ENCODE measurements around the gene METAP2.

GRCh38 chr12:95492462-95492861 lies 18.5 kb downstream of the METAP2 start:
- no peak for TF ChIP-seq POLR2AphosphoS5 (IDR thresholded peaks at IDR 0.05; ENCODE audit: insufficient read depth, low read depth, low read length)
- TF ChIP-seq, protein P1, sequence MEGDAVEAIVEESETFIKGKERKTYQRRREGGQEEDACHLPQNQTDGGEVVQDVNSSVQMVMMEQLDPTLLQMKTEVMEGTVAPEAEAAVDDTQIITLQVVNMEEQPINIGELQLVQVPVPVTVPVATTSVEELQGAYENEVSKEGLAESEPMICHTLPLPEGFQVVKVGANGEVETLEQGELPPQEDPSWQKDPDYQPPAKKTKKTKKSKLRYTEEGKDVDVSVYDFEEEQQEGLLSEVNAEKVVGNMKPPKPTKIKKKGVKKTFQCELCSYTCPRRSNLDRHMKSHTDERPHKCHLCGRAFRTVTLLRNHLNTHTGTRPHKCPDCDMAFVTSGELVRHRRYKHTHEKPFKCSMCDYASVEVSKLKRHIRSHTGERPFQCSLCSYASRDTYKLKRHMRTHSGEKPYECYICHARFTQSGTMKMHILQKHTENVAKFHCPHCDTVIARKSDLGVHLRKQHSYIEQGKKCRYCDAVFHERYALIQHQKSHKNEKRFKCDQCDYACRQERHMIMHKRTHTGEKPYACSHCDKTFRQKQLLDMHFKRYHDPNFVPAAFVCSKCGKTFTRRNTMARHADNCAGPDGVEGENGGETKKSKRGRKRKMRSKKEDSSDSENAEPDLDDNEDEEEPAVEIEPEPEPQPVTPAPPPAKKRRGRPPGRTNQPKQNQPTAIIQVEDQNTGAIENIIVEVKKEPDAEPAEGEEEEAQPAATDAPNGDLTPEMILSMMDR (IDR thresholded peaks at IDR 0.05; ENCODE audit: extremely low read depth in 1 of 2, insufficient read depth in 1 of 2, low read depth in 1 of 2, low read length in 2 of 2), result no peak
- no peak for TF ChIP-seq POLR2A (IDR thresholded peaks at IDR 0.05; ENCODE audit: low read depth, low read length)
- TF ChIP-seq JUN (IDR thresholded peaks at IDR 0.05; ENCODE audit: borderline replicate concordance, insufficient read depth, insufficient read length, low read depth), result no peak

All from endothelial cell of umbilical vein (primary cell).